H1 (cell line): ENCODE results near the gene SLC22A31. TPM values are rescaled to one million over a fixed set of nuclear protein-coding genes. Genes with fewer than 3 reads are reported as not detected.

Experiments used
- CTCF ChIA-PET: fragments of 300-600 bp; sonication (Branson Sonifier 250); formaldehyde crosslinking; loops from one replicate; lab custom pipeline; 2021; ENCODE audit not compliant: partially characterized antibody; lab: Charles Lee
- POLR2A ChIA-PET: fragments of 300-600 bp; sonication (Branson Sonifier 250); formaldehyde crosslinking; loops from one replicate; lab custom pipeline; 2021; ENCODE audit warnings: inconsistent platforms; ENCODE audit not compliant: partially characterized antibody; lab: Charles Lee
- DNase-seq, 2 experiments: peaks; one replicate each; pipeline versions ENCODE4 v3.0.0 to v3.0.0-alpha.2; 2010 to 2022; ENCODE audit warnings: low spot score in 2 of 2, low read depth in 1 of 2, mixed read lengths in 1 of 2
- FAIRE-seq: peaks from 2 replicates; lab custom pipeline; 2011; peaks lifted over from hg19 to GRCh38; lab: Jason Lieb, UNC
- H2AFZ ChIP-seq: 2 replicates; pipeline ENCODE4 v1.8.1; 2012; ENCODE audit warnings: low read length, inconsistent platforms
- H2AK5ac ChIP-seq: 2 replicates; pipeline ENCODE4 v1.6.1; 2013; ENCODE audit warnings: low read depth, low read length
- H2BK120ac ChIP-seq: replicated peaks from 2 replicates; pipeline ENCODE3; 2013; ENCODE audit warnings: low read depth, low read length, inconsistent platforms
- H2BK12ac ChIP-seq: 2 replicates; pipeline ENCODE4 v1.6.1; 2013; ENCODE audit warnings: low read depth, low read length
- H2BK15ac ChIP-seq: 2 replicates; pipeline ENCODE4 v1.6.1; 2013; ENCODE audit warnings: low read length
- H2BK20ac ChIP-seq: 2 replicates; pipeline ENCODE4 v1.6.1; 2013; ENCODE audit warnings: low read length
- H2BK5ac ChIP-seq: 2 replicates; pipeline ENCODE4 v1.6.1; 2013; ENCODE audit warnings: low read depth, low read length
- H3K14ac ChIP-seq: 2 replicates; pipeline ENCODE4 v1.6.1; 2013; ENCODE audit warnings: inconsistent platforms; ENCODE audit not compliant: insufficient read length
- H3K18ac ChIP-seq: 2 replicates; pipeline ENCODE4 v1.6.1; 2013; ENCODE audit warnings: low read length; ENCODE audit errors: extremely low read depth
- H3K23ac ChIP-seq: 2 replicates; pipeline ENCODE4 v1.6.1; 2013; ENCODE audit warnings: inconsistent platforms; ENCODE audit not compliant: insufficient read length
- H3K23me2 ChIP-seq: 2 replicates; pipeline ENCODE4 v1.6.1; 2013; ENCODE audit warnings: low read depth, low read length
- H3K27ac ChIP-seq: 2 replicates; pipeline ENCODE4 v1.6.1; 2011; ENCODE audit warnings: low read depth, low read length, inconsistent platforms
- H3K27me3 ChIP-seq, 4 experiments: replicated peaks in 1 of 4; 1 replicate in 1 of 4; 2 replicates in 3 of 4; pipeline versions ENCODE4 v1.6.1 to v1.8.1; 2011 to 2013; ENCODE audit warnings: low read length in 3 of 4, mild to moderate bottlenecking in 3 of 4, inconsistent platforms in 2 of 4, mixed read lengths in 2 of 4, moderate library complexity in 1 of 4; ENCODE audit not compliant: control insufficient read depth in 3 of 4, insufficient read depth in 3 of 4; ENCODE audit errors: extremely low read depth in 1 of 4
- H3K36me3 ChIP-seq, 4 experiments: 2 replicates each; pipeline versions ENCODE4 v1.6.1 to v1.8.1; 2011 to 2013; ENCODE audit warnings: mild to moderate bottlenecking in 4 of 4, low read length in 3 of 4, moderate library complexity in 2 of 4, control low read depth in 1 of 4, inconsistent platforms in 1 of 4; ENCODE audit not compliant: insufficient read depth in 4 of 4, control insufficient read depth in 2 of 4
- H3K4ac ChIP-seq: replicated peaks from 2 replicates; pipeline ENCODE3; 2013; ENCODE audit warnings: low read length, low read depth, mixed read lengths, inconsistent platforms; ENCODE audit not compliant: insufficient read length
- H3K4me1 ChIP-seq, 4 experiments: replicated peaks in 1 of 4; 1 replicate in 1 of 4; 2 replicates in 3 of 4; pipeline versions ENCODE4 v1.6.1 to v1.8.1; 2011 to 2013; ENCODE audit warnings: low read length in 3 of 4, inconsistent platforms in 2 of 4, mixed read lengths in 1 of 4; ENCODE audit not compliant: insufficient read depth in 4 of 4, control insufficient read depth in 3 of 4
- H3K4me2 ChIP-seq, 2 experiments: 2 replicates each; pipeline versions ENCODE4 v1.6.1 to v1.8.1; 2011 to 2013; ENCODE audit warnings: low read depth in 2 of 2, low read length in 2 of 2, control low read depth in 1 of 2, inconsistent platforms in 1 of 2, mild to moderate bottlenecking in 1 of 2; ENCODE audit not compliant: insufficient read depth in 1 of 2
- H3K4me3 ChIP-seq, 4 experiments: fragments of 200-600, 300-600 bp in 1 of 4; sonication (generic), shearing (Covaris generic), sonication (Bioruptor Twin) in 1 of 4; 2 replicates each; pipeline versions ENCODE4 v1.5.1 to v1.8.1; 2011 to 2016; ENCODE audit warnings: low read length in 4 of 4, low read depth in 3 of 4, control low read depth in 2 of 4, inconsistent platforms in 2 of 4, mild to moderate bottlenecking in 2 of 4, mixed read lengths in 1 of 4, moderate library complexity in 1 of 4; ENCODE audit not compliant: insufficient read depth in 2 of 4; ENCODE audit errors: extremely low read depth in 1 of 4
- H3K56ac ChIP-seq: replicated peaks from 2 replicates; pipeline ENCODE3; 2013; ENCODE audit warnings: low read depth, mild to moderate bottlenecking, mixed read lengths, low read length, inconsistent platforms; ENCODE audit not compliant: insufficient read length
- H3K79me1 ChIP-seq: 2 replicates; pipeline ENCODE4 v1.6.1; 2013; ENCODE audit warnings: low read depth, low read length, control low read depth
- H3K79me2 ChIP-seq, 2 experiments: 2 replicates each; pipeline versions ENCODE4 v1.6.1 to v1.8.1; 2012 to 2013; ENCODE audit warnings: low read length in 2 of 2, mild to moderate bottlenecking in 2 of 2, inconsistent platforms in 1 of 2; ENCODE audit not compliant: insufficient read depth in 2 of 2, control insufficient read depth in 1 of 2
- H3K9ac ChIP-seq, 4 experiments: replicated peaks in 1 of 4; 1 replicate in 1 of 4; 2 replicates in 3 of 4; pipeline versions ENCODE4 v1.6.1 to v1.8.1; 2011 to 2013; ENCODE audit warnings: low read depth in 3 of 4, low read length in 3 of 4, control low read depth in 2 of 4, mild to moderate bottlenecking in 2 of 4, moderate library complexity in 2 of 4, inconsistent platforms in 1 of 4; ENCODE audit errors: extremely low read depth in 1 of 4
- H3K9me3 ChIP-seq, 2 experiments: 2 replicates each; pipeline versions ENCODE4 v1.6.1 to v1.8.1; 2012 to 2013; ENCODE audit warnings: mild to moderate bottlenecking in 2 of 2, moderate library complexity in 2 of 2, control low read depth in 1 of 2, inconsistent platforms in 1 of 2, low read depth in 1 of 2, low read length in 1 of 2, mixed read lengths in 1 of 2; ENCODE audit not compliant: insufficient read depth in 2 of 2
- H4K20me1 ChIP-seq, 2 experiments: replicated peaks in 1 of 2; 2 replicates each; pipeline versions ENCODE3 to v1.8.1; 2011 to 2013; ENCODE audit warnings: inconsistent platforms in 2 of 2, low read length in 2 of 2, mild to moderate bottlenecking in 1 of 2; ENCODE audit not compliant: insufficient read depth in 2 of 2, control insufficient read depth in 1 of 2
- H4K5ac ChIP-seq: 2 replicates; pipeline ENCODE4 v1.6.1; 2013; ENCODE audit warnings: low read length, low read depth, mixed read lengths, inconsistent platforms; ENCODE audit not compliant: insufficient read length
- H4K8ac ChIP-seq: 2 replicates; pipeline ENCODE4 v1.8.0; 2013; ENCODE audit warnings: mild to moderate bottlenecking, moderate library complexity, low read length, inconsistent platforms; ENCODE audit not compliant: insufficient read depth; ENCODE audit errors: extremely low read depth
- H4K91ac ChIP-seq: replicated peaks from 2 replicates; pipeline ENCODE3; 2013; ENCODE audit warnings: low read length, mixed read lengths, inconsistent platforms; ENCODE audit not compliant: insufficient read length
- SP1 ChIP-seq: IDR thresholded peaks from 2 replicates; pipeline ENCODE4 v1.6.1; 2011; ENCODE audit warnings: low read depth, low read length
- WGBS, 2 experiments: shearing (Covaris generic) in 1 of 2; methylation state at CpG; one replicate each; pipeline versions ENCODE4 v1.1.6 to v1.1.7; 2013 to 2015; ENCODE audit warnings: low lambda C conversion rate in 2 of 2, mixed read lengths in 2 of 2, inconsistent platforms in 1 of 2, low coverage in 1 of 2, missing lambda C conversion rate in 1 of 2; ENCODE audit not compliant: insufficient replicate concordance in 2 of 2, insufficient coverage in 1 of 2, insufficient read length in 1 of 2; ENCODE audit errors: extremely low coverage in 1 of 2, missing lambda C conversion rate in 1 of 2; 5-methylcytosine and 5-hydroxymethylcytosine counted together
- polyA plus RNA-seq, 7 experiments: library from polyadenylated mRNA; depleted of rRNA in 3 of 7; stranded (reverse) in 5 of 7; unstranded in 2 of 7; fragments of >200 nt in 5 of 7; fragments of 200-250 nt in 2 of 7; gene quantifications; 1 replicate in 5 of 7; 2 replicates in 1 of 7; 4 replicates in 1 of 7; pipeline versions ENCODE4 v1.2.1 to v1.2.3, GENCODE V29; 2011 to 2013; ENCODE audit warnings: missing spikeins in 2 of 7, mixed read lengths in 2 of 7
- total RNA-seq: library from RNA; stranded (reverse); fragmentation: NEBNext Ultra II Directional; extraction: Animal tissue kit (Norgen Biotek cat#: 25700); gene quantifications from 2 replicates; pipeline ENCODE4 v1.2.1, GENCODE V29; 2021

Gene SLC22A31
- total and polyA plus RNA-seq, 2 of the 8 experiments (the other 6 are each of a cell fraction or from before 2014, with no cell fraction given) = 7.7 to 10.6 TPM

GRCh38 chr16:89166696-89167424 is 33.5 kb downstream of the SLC22A31 start:
- peaks cover 0 to 3% of the 10 kb centered on the region in 2 experiments for H4K20me1 ChIP-seq
- peak overlapping the region; percentile 98 for H4K91ac ChIP-seq
- peak overlapping the region; percentile 90 for H4K8ac ChIP-seq
- FAIRE-seq = no peak
- H3K9ac ChIP-seq = 0 out of 7 replicates have a peak overlapping the region, but pooled peaks of 1 of the 4 experiments have one; percentile 18
- peak overlapping the region; percentile 24; the same call in 1 of the 2 replicates for H2AFZ ChIP-seq
- no peak overlapping the region for H3K23ac ChIP-seq
- no peak for DNase-seq
- H3K23me2 ChIP-seq = peaks cover 5% of the 10 kb centered on the region
- peak overlapping the region; percentile 44 for H3K4ac ChIP-seq
- H3K4me1 ChIP-seq = peaks cover 0 to 19% (median 13%) of the 10 kb centered on the region in 4 experiments; a peak in 6 of 7 replicates
- no peak overlapping the region for H2AK5ac ChIP-seq
- H2BK15ac ChIP-seq = peak overlapping the region; percentile 83; the same call in 1 of the 2 replicates
- H2BK120ac ChIP-seq = peak overlapping the region; percentile 95
- H3K56ac ChIP-seq = peak overlapping the region; percentile 30
- no peaks in the 10 kb centered on the region for H3K36me3 ChIP-seq
- peak overlapping the region; percentile 19; the same call in 1 of the 2 replicates for H3K27ac ChIP-seq
- peak overlapping the region; percentile 83 for H4K5ac ChIP-seq
- no peak overlapping the region for H3K14ac ChIP-seq
- CTCF ChIA-PET = interaction anchor here (0.6 to 2.2 kb wide), 54 partner anchors 11 to 495 kb away, joined by 3 to 14 read pairs (median 4); partner anchors contain the start of genes ACSF3, CDT1, PABPN1L and ZNF778
- no peaks in the 10 kb centered on the region for H3K9me3 ChIP-seq
- H3K79me1 ChIP-seq = no peaks in the 10 kb centered on the region
- 84% methylated on average over 15 of the region's 18 CpGs; no CpG with 5 or more reads in 1 of the 2 experiments for WGBS, 2 experiments
- H3K4me3 ChIP-seq = peak overlapping the region in 1 of 4 experiments; percentile 13; a peak in 1 of 8 replicates
- POLR2A ChIA-PET = interaction anchor here (0.5 to 1.8 kb wide), 4 partner anchors 12 to 577 kb away, joined by 3 to 7 read pairs (median 4); no protein-coding TSS in a partner anchor
- H2BK12ac ChIP-seq = peak overlapping the region; percentile 97
- H3K27me3 ChIP-seq = peaks cover 0 to 6% (median 2%) of the 10 kb centered on the region in 4 experiments; a peak in 3 of 7 replicates
- H2BK5ac ChIP-seq = peak overlapping the region; percentile 90; the same call in 1 of the 2 replicates
- H2BK20ac ChIP-seq = no peak overlapping the region
- H3K79me2 ChIP-seq = no peaks in the 10 kb centered on the region
- H3K18ac ChIP-seq = peak overlapping the region; percentile 81
- H3K4me2 ChIP-seq = peak overlapping the region in 1 of 2 experiments; percentile 51; a peak in 3 of 4 replicates
- TF ChIP-seq SP1 = no peak
